Loucy (cell line): Measurements from ENCODE around the gene AGAP1.

ENCODE experiments used
- H2AFZ ChIP-seq: fragments of 200-600 bp; sonication (generic); 2 replicates; pipeline ENCODE4 v1.6.0; 2016; ENCODE audit warnings: antibody characterized with exemption, mild to moderate bottlenecking, low read length, moderate library complexity
- H3F3A ChIP-seq: fragments of 200-600 bp; 2 replicates; pipeline ENCODE4 v1.6.0; 2016; ENCODE audit warnings: antibody characterized with exemption, low read depth, mild to moderate bottlenecking
- H3K27me3 ChIP-seq: fragments of 200-600 bp; sonication (generic); 2 replicates; pipeline ENCODE4 v1.6.1; 2014; ENCODE audit warnings: low read length, mild to moderate bottlenecking; ENCODE audit not compliant: insufficient read depth, poor library complexity, severe bottlenecking
- H3K36me3 ChIP-seq: fragments of 200-600 bp; sonication (generic); 2 replicates; pipeline ENCODE4 v1.6.1; 2016; ENCODE audit warnings: low read length; ENCODE audit not compliant: insufficient read depth
- H3K4me1 ChIP-seq: fragments of 200-600 bp; sonication (generic); 2 replicates; pipeline ENCODE4 v1.5.1; 2014; ENCODE audit warnings: low read length, mild to moderate bottlenecking; ENCODE audit not compliant: insufficient read depth, poor library complexity, severe bottlenecking
- H3K4me2 ChIP-seq: fragments of 200-600 bp; sonication (generic); 2 replicates; pipeline ENCODE4 v1.6.0; 2014; ENCODE audit warnings: antibody characterized with exemption, low read length, low read depth, mild to moderate bottlenecking; ENCODE audit not compliant: poor library complexity, severe bottlenecking
- H3K4me3 ChIP-seq: fragments of 200-600 bp; sonication (generic); 2 replicates; pipeline ENCODE4 v1.5.1; 2014; ENCODE audit warnings: low read length, mild to moderate bottlenecking, mixed read lengths; ENCODE audit not compliant: poor library complexity, severe bottlenecking
- H3K79me2 ChIP-seq: fragments of 200-600 bp; sonication (generic); 2 replicates; pipeline ENCODE4 v1.6.1; 2014; ENCODE audit warnings: low read length; ENCODE audit not compliant: insufficient read depth
- H3K9ac ChIP-seq: fragments of 200-600 bp; sonication (generic); 2 replicates; pipeline ENCODE4 v1.6.0; 2014; ENCODE audit warnings: mild to moderate bottlenecking, low read depth, low read length, moderate library complexity; ENCODE audit not compliant: poor library complexity, severe bottlenecking
- H3K9me2 ChIP-seq: fragments of 200-600 bp; sonication (generic); replicated peaks from 2 replicates; pipeline ENCODE4 v1.6.1; 2016; ENCODE audit warnings: low read depth, low read length, mixed read lengths
- H3K9me3 ChIP-seq: fragments of 200-600 bp; sonication (generic); 2 replicates; pipeline ENCODE4 v1.6.1; 2014; ENCODE audit warnings: mild to moderate bottlenecking, antibody characterized with exemption, low read length, low read depth; ENCODE audit not compliant: insufficient read depth
- H4K20me1 ChIP-seq: fragments of 200-600 bp; sonication (generic); 2 replicates; pipeline ENCODE4 v1.6.0; 2014; ENCODE audit warnings: antibody characterized with exemption, low read length, mild to moderate bottlenecking; ENCODE audit not compliant: insufficient read depth, poor library complexity, severe bottlenecking
- EZH2phosphoT487 ChIP-seq: fragments of 200-600 bp; IDR thresholded peaks from 2 replicates; pipeline ENCODE4 v1.6.1; 2018; ENCODE audit warnings: antibody characterized with exemption, mild to moderate bottlenecking, moderate library complexity, borderline replicate concordance
- TF ChIP-seq, protein P1 (sequence below): fragments of 200-600 bp; sonication (generic); conservative IDR thresholded peaks from 2 replicates; pipeline ENCODE4 v1.5.1; 2014; ENCODE audit warnings: mild to moderate bottlenecking, antibody characterized with exemption, low read length

The AGAP1 gene

DNA sequence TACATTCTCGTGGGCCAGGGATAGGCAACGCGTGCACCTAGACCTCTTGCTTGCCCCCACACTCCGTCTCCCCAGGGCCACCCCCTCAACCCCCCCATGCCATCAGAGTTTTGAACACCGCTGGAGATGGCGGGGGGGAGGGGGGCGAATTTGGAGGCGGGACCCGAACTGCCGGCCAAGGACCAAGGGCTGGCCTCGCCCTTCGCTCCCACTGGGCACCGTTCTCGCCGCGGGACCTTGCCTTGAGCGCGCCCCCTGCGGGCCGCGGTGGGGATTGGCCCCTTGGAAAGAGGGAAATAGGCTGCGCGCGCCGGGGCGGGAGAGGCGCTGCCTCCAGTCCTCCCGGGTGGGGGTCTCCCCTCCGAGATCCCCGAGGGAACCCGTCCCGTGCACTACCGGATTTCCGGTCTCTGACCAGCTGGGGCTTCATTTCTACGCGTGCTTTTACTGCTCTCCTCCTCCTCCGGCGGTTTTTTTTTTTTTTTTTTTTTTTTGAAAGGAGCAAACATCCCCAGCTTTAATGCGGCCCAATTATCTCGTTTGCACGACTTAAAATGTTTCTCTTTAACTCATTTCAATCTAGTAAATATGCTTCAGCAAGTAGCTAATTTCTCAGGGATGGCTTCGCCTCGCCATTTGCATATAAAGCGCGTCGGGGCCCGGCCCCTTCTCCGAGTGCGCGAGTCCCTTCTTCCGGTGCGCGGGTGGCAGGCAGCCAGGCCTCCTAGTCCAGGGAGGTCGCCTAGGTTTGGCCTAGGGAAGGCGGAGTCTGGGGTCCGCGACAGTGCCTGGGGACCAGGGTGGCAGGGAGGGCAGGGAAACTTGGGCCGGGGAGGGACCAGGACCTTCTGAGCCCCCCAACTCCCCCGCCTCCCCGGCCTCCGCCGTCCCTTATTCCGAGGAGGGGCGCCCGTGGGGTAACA is 684.4 kb downstream of the AGAP1 start:
- H2AFZ ChIP-seq: no peak overlapping the region
- no peaks in the 10 kb centered on the region for H3K36me3 ChIP-seq
- TF ChIP-seq, protein P1, sequence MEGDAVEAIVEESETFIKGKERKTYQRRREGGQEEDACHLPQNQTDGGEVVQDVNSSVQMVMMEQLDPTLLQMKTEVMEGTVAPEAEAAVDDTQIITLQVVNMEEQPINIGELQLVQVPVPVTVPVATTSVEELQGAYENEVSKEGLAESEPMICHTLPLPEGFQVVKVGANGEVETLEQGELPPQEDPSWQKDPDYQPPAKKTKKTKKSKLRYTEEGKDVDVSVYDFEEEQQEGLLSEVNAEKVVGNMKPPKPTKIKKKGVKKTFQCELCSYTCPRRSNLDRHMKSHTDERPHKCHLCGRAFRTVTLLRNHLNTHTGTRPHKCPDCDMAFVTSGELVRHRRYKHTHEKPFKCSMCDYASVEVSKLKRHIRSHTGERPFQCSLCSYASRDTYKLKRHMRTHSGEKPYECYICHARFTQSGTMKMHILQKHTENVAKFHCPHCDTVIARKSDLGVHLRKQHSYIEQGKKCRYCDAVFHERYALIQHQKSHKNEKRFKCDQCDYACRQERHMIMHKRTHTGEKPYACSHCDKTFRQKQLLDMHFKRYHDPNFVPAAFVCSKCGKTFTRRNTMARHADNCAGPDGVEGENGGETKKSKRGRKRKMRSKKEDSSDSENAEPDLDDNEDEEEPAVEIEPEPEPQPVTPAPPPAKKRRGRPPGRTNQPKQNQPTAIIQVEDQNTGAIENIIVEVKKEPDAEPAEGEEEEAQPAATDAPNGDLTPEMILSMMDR: no peak
- TF ChIP-seq EZH2phosphoT487: no peak
- H3K9me2 ChIP-seq: no peaks in the 10 kb centered on the region
- H3F3A ChIP-seq: no peaks in the 10 kb centered on the region
- H3K9me3 ChIP-seq: no peaks in the 10 kb centered on the region
- no peaks in the 10 kb centered on the region for H3K27me3 ChIP-seq
- no peaks in the 10 kb centered on the region for H4K20me1 ChIP-seq
- H3K79me2 ChIP-seq: no peaks in the 10 kb centered on the region
- no peak overlapping the region for H3K9ac ChIP-seq
- H3K4me2 ChIP-seq: no peak overlapping the region
- H3K4me1 ChIP-seq: no peaks in the 10 kb centered on the region
- no peak overlapping the region for H3K4me3 ChIP-seq

DNA sequence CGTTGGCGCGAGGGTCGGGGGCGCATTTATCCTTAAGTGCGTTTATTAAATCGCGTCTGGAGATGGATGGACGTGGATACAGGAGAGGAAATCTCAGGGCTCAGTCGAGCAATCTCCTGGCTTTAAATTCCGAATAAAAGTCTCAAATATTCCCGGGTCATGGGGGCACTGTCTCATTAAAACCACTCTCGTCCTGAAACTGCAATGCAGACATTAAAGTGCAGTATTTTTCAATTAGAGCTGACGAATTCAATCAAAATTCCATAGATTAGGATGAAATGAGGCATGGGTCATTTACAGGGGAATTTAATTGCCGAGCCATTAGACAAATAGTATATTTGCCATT is 685.0 kb downstream of the AGAP1 start:
- TF ChIP-seq, protein P1: no peak
- no peak for TF ChIP-seq EZH2phosphoT487
- no peak overlapping the region for H2AFZ ChIP-seq
- no peak overlapping the region for H3K9ac ChIP-seq
- H3K36me3 ChIP-seq: no peaks in the 10 kb centered on the region
- no peak overlapping the region for H3K4me2 ChIP-seq
- no peaks in the 10 kb centered on the region for H3K9me3 ChIP-seq
- H3K4me3 ChIP-seq: no peak overlapping the region
- H3F3A ChIP-seq: no peaks in the 10 kb centered on the region
- no peaks in the 10 kb centered on the region for H3K79me2 ChIP-seq
- H3K4me1 ChIP-seq: no peaks in the 10 kb centered on the region
- no peaks in the 10 kb centered on the region for H3K27me3 ChIP-seq
- no peaks in the 10 kb centered on the region for H4K20me1 ChIP-seq
- no peaks in the 10 kb centered on the region for H3K9me2 ChIP-seq

DNA sequence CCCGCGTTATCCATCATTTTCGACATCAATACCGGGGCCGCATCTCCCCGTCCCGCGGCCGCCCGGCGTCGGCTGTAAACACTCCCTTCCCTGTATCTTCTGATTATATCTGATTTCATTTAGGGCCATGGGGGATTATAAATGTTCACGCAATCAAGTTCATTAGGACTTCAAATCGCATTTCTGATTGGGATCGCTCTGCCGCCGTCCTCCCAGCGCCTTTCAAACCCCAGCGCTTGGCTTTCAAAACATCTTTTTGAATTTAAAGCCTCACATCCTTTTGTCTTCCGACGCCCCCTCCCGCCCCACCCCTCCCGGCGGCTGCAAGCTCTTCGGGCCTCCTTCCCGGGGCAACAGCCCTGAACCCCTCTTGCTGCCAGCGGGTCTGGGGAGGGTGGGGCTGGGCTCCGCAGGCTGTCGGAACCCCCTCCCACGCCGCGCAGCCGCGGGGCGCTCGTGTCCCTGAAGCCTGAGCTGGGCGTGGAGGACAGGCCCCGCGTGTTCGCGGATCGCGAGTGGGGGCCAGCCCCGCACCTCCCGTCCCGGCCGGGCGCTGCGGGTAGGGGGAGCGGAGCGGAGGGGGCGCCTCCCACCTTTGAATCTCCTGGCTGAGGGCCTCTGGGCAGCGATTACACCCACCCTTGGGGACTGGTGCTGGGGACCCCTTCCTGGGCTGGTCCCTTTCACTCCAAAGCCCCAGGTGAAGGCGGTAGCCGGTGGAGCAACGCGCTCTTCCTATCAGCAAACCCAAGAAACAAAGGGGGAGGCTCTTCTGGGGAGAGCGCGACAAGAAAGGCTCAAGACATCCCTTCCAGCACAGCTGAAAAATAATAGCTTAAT is 685.6 kb downstream of the AGAP1 start:
- Histone ChIP-seq H3K9ac (no peak overlapping the region), H3K4me2 (no peak overlapping the region), H3K27me3 (no peaks in the 10 kb centered on the region), H3K9me3 (peaks cover under 1% of the 10 kb centered on the region; the same call in 1 of the 2 replicates), H2AFZ (no peak overlapping the region), H3K4me1 (no peaks in the 10 kb centered on the region), H3F3A (no peaks in the 10 kb centered on the region), H3K4me3 (no peak overlapping the region), H4K20me1 (no peaks in the 10 kb centered on the region), H3K36me3 (no peaks in the 10 kb centered on the region), H3K9me2 (no peaks in the 10 kb centered on the region), H3K79me2 (no peaks in the 10 kb centered on the region)
- no peak for TF ChIP-seq EZH2phosphoT487
- TF ChIP-seq, protein P1: no peak
